ENCODE results near the gene MACF1. TPM values are rescaled to one million over a fixed set of nuclear protein-coding genes. Genes with fewer than 3 reads are reported as not detected.

MACF1 gene
- total RNA-seq, 1 donor from 2014 or later: 386 TPM

DNA sequence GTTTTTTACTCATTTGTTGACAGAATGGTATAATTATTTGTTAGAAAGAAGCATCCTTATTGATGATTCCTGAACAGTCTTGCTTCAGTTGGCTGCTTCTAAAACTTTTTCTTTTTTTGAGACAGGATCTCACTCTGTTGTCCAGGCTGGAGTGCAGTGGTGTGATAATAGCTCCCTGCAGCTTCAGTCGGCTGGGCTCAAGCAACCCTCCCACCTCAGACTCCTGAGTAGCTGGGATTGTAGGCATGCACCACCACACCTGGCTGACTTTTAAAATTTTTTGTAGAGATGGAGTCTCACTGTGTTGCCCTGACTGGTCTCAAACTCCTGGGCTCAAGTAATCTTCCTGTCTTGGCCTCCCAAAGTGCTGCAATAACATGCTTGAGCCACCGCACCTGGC lies 38.8 kb downstream of the MACF1 start:
- no peaks in the 10 kb centered on the region for H3K9me3 Mint-ChIP-seq (ENCODE audit: low read depth)
- DNase-seq (ENCODE audit: low spot score): no peak
- TF ChIP-seq, protein P1, sequence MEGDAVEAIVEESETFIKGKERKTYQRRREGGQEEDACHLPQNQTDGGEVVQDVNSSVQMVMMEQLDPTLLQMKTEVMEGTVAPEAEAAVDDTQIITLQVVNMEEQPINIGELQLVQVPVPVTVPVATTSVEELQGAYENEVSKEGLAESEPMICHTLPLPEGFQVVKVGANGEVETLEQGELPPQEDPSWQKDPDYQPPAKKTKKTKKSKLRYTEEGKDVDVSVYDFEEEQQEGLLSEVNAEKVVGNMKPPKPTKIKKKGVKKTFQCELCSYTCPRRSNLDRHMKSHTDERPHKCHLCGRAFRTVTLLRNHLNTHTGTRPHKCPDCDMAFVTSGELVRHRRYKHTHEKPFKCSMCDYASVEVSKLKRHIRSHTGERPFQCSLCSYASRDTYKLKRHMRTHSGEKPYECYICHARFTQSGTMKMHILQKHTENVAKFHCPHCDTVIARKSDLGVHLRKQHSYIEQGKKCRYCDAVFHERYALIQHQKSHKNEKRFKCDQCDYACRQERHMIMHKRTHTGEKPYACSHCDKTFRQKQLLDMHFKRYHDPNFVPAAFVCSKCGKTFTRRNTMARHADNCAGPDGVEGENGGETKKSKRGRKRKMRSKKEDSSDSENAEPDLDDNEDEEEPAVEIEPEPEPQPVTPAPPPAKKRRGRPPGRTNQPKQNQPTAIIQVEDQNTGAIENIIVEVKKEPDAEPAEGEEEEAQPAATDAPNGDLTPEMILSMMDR (IDR thresholded peaks at IDR 0.05): no peak
- H3K27me3 Mint-ChIP-seq (ENCODE audit: low read depth): no peaks in the 10 kb centered on the region
- no peak overlapping the region for H3K27ac Mint-ChIP-seq (ENCODE audit: unreplicated experiment)
- peaks cover 3% of the 10 kb centered on the region for H3K36me3 Mint-ChIP-seq (ENCODE audit: low read depth)
- no peak overlapping the region for H3K4me3 Mint-ChIP-seq (ENCODE audit: unreplicated experiment)
- H3K4me1 Mint-ChIP-seq (ENCODE audit: low read depth): peaks cover 11% of the 10 kb centered on the region

DNA sequence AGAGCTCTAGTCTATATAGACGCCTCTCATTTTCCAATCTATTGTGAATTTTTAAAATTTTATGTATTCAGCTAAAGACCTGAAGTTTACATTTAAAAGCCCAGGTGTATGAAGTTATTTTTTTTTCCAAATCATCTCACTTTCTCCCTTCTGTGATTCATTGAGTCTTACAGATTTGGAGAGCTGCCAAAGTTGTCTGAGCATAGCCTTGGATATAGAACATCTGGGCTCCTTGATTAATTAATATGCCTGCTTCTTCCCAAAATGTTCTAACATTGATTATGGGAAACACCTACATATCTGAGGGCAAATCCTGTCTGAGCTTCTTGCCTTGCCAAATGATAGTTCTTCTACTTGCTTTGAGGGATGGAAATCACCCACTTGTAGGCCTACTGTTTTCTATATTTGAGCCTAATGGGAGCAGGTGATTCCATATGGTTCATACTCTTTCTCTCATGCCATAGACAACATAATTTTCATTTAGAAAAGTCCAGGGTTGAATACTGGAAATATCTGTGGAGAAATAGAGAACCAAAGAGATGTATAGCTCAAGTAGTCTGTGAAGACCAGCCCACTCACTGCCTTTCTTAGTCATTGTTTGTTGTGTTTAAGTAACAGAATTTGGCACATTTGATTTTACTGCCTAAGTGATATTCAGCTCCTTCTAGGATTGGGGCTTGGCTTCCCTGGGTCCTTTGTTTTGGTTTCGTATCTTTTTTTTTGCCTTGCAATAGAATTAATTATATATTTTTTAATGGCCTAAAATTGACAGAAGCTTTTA lies 46.2 kb downstream of the MACF1 start:
- TF ChIP-seq, protein P1 (IDR thresholded peaks at IDR 0.05): no peak
- peaks cover 10% of the 10 kb centered on the region for H3K36me3 Mint-ChIP-seq (ENCODE audit: low read depth)
- H3K4me3 Mint-ChIP-seq (ENCODE audit: unreplicated experiment): no peak overlapping the region
- no peaks in the 10 kb centered on the region for H3K27me3 Mint-ChIP-seq (ENCODE audit: low read depth)
- H3K4me1 Mint-ChIP-seq (ENCODE audit: low read depth): peaks cover 26% of the 10 kb centered on the region
- no peak overlapping the region for H3K27ac Mint-ChIP-seq (ENCODE audit: unreplicated experiment)
- no peak for DNase-seq (ENCODE audit: low spot score)
- H3K9me3 Mint-ChIP-seq (ENCODE audit: low read depth): no peaks in the 10 kb centered on the region

DNA sequence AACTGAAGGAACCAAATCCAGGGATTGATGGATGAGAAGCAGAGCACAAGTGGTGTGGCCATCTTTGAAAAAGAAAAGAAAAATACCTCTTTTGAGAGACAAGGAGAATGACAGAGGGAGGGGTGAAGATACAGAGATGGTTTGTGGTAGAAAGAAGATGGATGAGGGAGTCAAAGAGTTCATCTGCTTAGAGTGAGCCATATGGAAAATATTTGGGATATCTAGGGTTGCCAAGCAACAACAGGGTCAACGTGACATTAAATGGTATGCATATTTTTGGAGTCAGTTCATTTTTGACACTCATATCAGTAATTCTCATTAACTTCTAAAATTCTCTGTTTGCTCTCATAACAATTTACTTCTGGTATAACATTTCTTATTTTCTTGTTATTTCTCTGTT lies 50.7 kb downstream of the MACF1 start:
- Mint-ChIP-seq H3K27ac (ENCODE audit: unreplicated experiment) (no peak overlapping the region), H3K9me3 (ENCODE audit: low read depth) (no peaks in the 10 kb centered on the region), H3K4me3 (ENCODE audit: unreplicated experiment) (no peak overlapping the region), H3K27me3 (ENCODE audit: low read depth) (no peaks in the 10 kb centered on the region), H3K36me3 (ENCODE audit: low read depth) (peaks cover 12% of the 10 kb centered on the region), H3K4me1 (ENCODE audit: low read depth) (peaks cover 24% of the 10 kb centered on the region)
- TF ChIP-seq, protein P1 (IDR thresholded peaks at IDR 0.05): no peak
- DNase-seq (ENCODE audit: low spot score): no peak

DNA sequence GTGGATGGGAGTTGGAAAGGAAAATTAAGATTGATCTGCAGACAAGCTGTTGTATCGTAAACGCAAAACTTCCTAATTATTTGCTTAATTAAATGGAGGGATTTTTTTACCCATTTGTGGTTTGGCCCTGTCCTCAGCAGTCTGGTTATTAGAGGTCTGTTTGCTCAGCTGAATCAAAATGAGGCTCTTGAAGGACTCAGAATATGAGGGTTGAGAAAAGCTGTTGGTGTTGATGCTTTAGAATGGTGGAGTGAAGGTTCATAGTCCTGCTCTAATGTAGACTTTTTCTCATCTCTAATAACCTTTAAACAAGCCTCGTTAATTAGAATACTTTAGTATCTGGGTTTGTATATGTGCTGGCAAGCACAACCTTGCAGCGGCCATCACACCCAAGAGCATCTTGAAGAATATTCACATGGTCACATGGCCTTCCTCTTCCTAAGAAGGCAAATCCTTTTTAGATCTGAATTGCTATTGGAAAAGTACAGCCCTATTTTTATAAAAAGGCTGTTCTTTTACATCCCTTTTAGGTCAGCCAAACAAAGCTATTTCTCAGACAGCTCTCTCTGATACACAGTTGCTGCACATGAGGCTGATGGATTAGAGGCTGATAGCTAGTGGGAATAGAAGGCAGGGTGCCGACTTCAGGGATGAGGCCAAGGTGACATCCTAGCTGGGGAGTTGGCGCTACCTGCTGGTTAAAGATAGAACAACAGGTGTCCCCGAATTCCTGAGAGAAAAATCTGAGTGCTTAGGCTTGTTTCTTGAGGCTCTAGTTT lies 53.8 kb downstream of the MACF1 start:
- DNase-seq (ENCODE audit: low spot score): no peak
- no peaks in the 10 kb centered on the region for H3K27me3 Mint-ChIP-seq (ENCODE audit: low read depth)
- peak overlapping the region; percentile 65 for H3K27ac Mint-ChIP-seq (ENCODE audit: unreplicated experiment)
- TF ChIP-seq, protein P1 (IDR thresholded peaks at IDR 0.05): peak; percentile 89
- H3K4me1 Mint-ChIP-seq (ENCODE audit: low read depth): peaks cover 27% of the 10 kb centered on the region
- H3K4me3 Mint-ChIP-seq (ENCODE audit: unreplicated experiment): no peak overlapping the region
- H3K36me3 Mint-ChIP-seq (ENCODE audit: low read depth): peaks cover 9% of the 10 kb centered on the region
- H3K9me3 Mint-ChIP-seq (ENCODE audit: low read depth): no peaks in the 10 kb centered on the region

DNA sequence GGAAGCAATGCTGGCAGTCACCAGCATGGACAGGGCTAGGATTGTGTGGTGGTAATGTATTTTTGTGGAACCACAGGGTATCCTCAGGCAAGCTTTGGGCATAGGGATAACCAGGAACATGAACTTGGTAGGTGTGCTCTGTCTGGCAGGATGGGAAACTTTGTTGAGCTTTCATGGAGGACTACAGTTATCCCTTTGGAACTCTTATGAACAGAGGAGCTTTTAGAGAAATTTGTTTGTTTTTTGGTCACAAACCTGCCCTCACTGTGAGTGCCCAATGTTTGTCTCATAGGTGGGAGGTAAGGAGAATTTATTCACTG lies 54.4 kb downstream of the MACF1 start:
- no peak for DNase-seq (ENCODE audit: low spot score)
- peaks cover 30% of the 10 kb centered on the region for H3K4me1 Mint-ChIP-seq (ENCODE audit: low read depth)
- H3K36me3 Mint-ChIP-seq (ENCODE audit: low read depth): peaks cover 9% of the 10 kb centered on the region
- TF ChIP-seq, protein P1 (IDR thresholded peaks at IDR 0.05): peak; percentile 62
- peak overlapping the region; percentile 65 for H3K27ac Mint-ChIP-seq (ENCODE audit: unreplicated experiment)
- H3K4me3 Mint-ChIP-seq (ENCODE audit: unreplicated experiment): no peak overlapping the region
- no peaks in the 10 kb centered on the region for H3K27me3 Mint-ChIP-seq (ENCODE audit: low read depth)
- H3K9me3 Mint-ChIP-seq (ENCODE audit: low read depth): no peaks in the 10 kb centered on the region

All from chondrocyte (in vitro differentiated cells).